ENCODE results near the gene EMX1.

- TF ChIP-seq CTCF (IDR thresholded peaks at IDR 0.05), result no peak
- no peak for TF ChIP-seq POLR2A (IDR thresholded peaks at IDR 0.05)
Observed at GRCh38 chr2:72961036-72961720, 43.9 kb downstream of the EMX1 start.
